ENCODE measurements around the gene BMPR1A. TPM values are rescaled to one million over a fixed set of nuclear protein-coding genes. Genes with fewer than 3 reads are reported as not detected.

Gene BMPR1A
- 86.5 and 99.3 TPM in 2 replicates for total RNA-seq (2014; rRNA removed; shearing (Covaris generic))

- DNase-seq = peak; percentile 83
- peak within 1 kb of the TSS; percentile 95 for H3K4me3 ChIP-seq (ENCODE audit: insufficient read depth, low read depth, low read length)
- H3K36me3 ChIP-seq (replicated peaks; ENCODE audit: control insufficient read depth, insufficient read depth, low read length) = no peaks in the 10 kb centered on the region
- H3K27me3 ChIP-seq (ENCODE audit: control insufficient read depth, insufficient read depth, low read length) = no peaks in the 10 kb centered on the region
Measured at GRCh38 chr10:86756511-86757112, at the start of gene BMPR1A. TSS of gene BMPR1A (plus strand) at chr10:86756619. CDS start at chr10:86876019, 119,400 bp downstream.

DNA sequence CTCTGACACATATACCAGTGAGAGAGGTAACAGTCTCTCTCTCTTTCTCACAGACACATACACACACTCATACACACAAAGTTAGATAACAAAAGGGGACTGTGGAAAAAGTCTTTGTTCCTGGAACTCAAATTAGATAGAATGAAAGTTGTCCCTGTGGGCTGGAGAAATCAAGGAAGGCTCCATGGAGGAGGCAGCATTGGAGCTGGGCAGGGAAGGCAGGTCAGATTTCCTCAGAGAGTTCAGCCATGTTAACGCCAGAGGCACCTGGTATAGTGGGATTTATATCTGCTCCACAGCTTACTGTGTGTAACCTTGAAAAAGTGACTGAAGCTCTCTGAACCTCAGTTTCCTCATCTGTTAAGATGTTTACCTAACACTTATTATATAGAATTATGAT lies 49.4 kb upstream of the BMPR1A start:
- peak; percentile 28 for DNase-seq
- no peaks in the 10 kb centered on the region for H3K36me3 ChIP-seq (replicated peaks; ENCODE audit: control insufficient read depth, insufficient read depth, low read length)
- H3K27me3 ChIP-seq (ENCODE audit: control insufficient read depth, insufficient read depth, low read length) = no peaks in the 10 kb centered on the region

GRCh38 chr10:86707505-86707904 lies 48.9 kb upstream of the BMPR1A start:
- Histone ChIP-seq H3K36me3 (replicated peaks; ENCODE audit: control insufficient read depth, insufficient read depth, low read length) (no peaks in the 10 kb centered on the region), H3K27me3 (ENCODE audit: control insufficient read depth, insufficient read depth, low read length) (no peaks in the 10 kb centered on the region), H3K4me3 (ENCODE audit: insufficient read depth, low read depth, low read length) (no peak overlapping the region)
- DNase-seq = peak; percentile 71

More for the DNA sequence above, 49.4 kb upstream of the BMPR1A start:
- no peak overlapping the region for H3K4me3 ChIP-seq (ENCODE audit: insufficient read depth, low read depth, low read length)

DNA sequence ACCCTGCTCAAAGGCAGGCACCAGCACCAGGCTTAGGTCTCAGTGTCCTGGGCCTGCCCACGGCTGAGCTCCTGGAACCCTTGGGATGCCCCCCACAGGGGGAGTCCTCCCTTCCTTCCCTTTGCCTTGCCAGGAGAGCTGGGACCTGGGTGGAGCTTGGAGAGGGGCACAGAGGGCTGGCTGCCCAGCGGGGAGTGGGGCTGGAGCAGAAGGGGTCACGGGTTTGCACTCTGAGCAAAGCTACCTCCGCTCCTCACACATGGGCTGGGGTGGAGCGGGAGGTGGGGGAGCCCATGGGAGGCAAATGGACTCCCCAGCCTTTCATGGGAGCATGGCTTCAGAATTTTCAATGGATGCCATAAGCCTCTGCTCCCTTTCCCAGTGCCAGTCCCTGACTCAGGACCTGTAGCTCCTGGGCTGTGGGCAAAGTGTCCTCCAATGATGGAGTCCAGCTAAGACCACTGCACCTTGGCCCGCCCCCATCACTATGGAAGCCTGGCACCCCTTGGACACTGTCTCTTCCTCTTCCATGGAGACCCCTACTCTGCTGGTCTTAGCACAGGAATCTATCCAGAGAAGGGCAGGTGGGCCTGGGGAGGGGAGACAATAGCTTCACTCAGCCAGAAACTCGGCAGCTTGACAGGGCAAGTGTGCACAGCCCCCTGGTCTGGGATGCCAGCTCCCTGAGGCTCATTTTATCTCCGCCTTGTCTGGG lies 48.2 kb upstream of the BMPR1A start:
- peak; percentile 43 for DNase-seq
- Histone ChIP-seq H3K4me3 (ENCODE audit: insufficient read depth, low read depth, low read length) (no peak overlapping the region), H3K27me3 (ENCODE audit: control insufficient read depth, insufficient read depth, low read length) (no peaks in the 10 kb centered on the region), H3K36me3 (replicated peaks; ENCODE audit: control insufficient read depth, insufficient read depth, low read length) (no peaks in the 10 kb centered on the region)

GRCh38 chr10:86708783-86709380 lies 47.5 kb upstream of the BMPR1A start:
- peak; percentile 27 for DNase-seq
- Histone ChIP-seq H3K27me3 (ENCODE audit: control insufficient read depth, insufficient read depth, low read length) (no peaks in the 10 kb centered on the region), H3K4me3 (ENCODE audit: insufficient read depth, low read depth, low read length) (no peak overlapping the region), H3K36me3 (replicated peaks; ENCODE audit: control insufficient read depth, insufficient read depth, low read length) (no peaks in the 10 kb centered on the region)

- Histone ChIP-seq H3K4me3 (ENCODE audit: insufficient read depth, low read depth, low read length) (no peak overlapping the region), H3K27me3 (ENCODE audit: control insufficient read depth, insufficient read depth, low read length) (no peaks in the 10 kb centered on the region), H3K36me3 (replicated peaks; ENCODE audit: control insufficient read depth, insufficient read depth, low read length) (no peaks in the 10 kb centered on the region)
- peak; percentile 45 for DNase-seq
Measured at GRCh38 chr10:86709396-86710185, 46.8 kb upstream of the BMPR1A start.

GRCh38 chr10:86710987-86711512 lies 45.4 kb upstream of the BMPR1A start:
- DNase-seq = peak; percentile 99
- H3K27me3 ChIP-seq (ENCODE audit: control insufficient read depth, insufficient read depth, low read length) = no peaks in the 10 kb centered on the region
- H3K4me3 ChIP-seq (ENCODE audit: insufficient read depth, low read depth, low read length) = peak overlapping the region; percentile 60
- no peaks in the 10 kb centered on the region for H3K36me3 ChIP-seq (replicated peaks; ENCODE audit: control insufficient read depth, insufficient read depth, low read length)

DNA sequence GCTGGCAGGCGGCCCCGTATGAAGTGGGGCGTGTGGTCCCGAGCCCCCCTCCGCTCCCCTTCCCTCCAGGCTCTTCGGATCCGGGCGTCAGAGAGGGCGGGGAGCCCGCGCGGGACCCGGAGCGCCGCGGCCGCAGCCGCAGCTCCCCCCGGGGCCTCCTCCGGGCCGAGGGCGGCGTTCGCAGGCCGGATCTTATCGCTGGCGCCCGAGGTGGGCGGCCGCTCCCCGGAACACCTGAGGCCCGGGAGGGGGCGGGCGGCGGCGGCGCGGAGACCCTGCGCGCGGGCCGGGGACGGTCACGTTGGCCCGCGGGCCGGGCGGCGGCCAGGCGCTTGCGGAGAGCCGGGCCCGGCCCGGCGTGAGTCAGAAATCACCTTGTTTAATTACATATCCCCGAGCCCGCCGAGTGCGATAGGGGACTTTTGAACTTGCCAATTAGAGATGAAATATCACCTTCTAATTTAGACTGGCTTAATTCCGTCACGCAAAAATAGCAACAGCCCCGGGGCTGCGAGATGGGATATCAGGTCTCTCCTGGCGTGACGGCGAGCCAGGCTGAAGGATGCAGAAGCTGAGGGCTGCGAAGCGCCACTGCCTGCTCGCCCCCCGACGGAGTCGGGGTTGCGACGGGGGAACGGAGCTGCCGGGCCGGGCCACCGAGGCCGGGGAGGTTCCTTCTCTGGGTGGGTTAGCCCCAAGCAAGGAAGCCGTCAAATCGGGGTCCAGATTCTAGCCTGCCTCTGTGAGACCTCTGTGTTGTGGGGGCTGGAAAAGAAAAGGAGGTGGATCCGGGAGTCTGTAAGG lies 44.7 kb upstream of the BMPR1A start:
- Histone ChIP-seq H3K4me3 (ENCODE audit: insufficient read depth, low read depth, low read length) (peak overlapping the region; percentile 60), H3K36me3 (replicated peaks; ENCODE audit: control insufficient read depth, insufficient read depth, low read length) (no peaks in the 10 kb centered on the region), H3K27me3 (ENCODE audit: control insufficient read depth, insufficient read depth, low read length) (no peaks in the 10 kb centered on the region)
- peak; percentile 93 for DNase-seq

DNA sequence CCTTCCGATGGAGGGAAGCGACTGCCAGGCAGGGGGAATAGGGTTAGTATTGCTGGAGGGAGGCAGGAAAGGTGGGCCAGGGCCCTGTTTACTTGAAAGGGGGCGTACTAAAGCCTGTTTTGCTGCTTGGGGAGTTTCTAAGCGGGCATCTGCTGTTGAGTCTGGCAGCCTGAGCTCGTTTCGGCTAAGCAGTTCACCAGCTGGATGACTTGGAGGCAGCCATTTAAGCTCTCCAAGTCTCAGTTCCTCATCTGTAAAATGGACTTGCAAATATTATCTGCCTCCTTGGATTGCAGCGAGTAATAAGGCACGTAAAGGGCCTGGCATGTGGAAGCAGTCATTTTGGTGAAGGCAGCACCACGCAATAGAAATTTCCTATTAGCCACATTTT lies 44.1 kb upstream of the BMPR1A start:
- no peak for DNase-seq
- peak overlapping the region; percentile 60 for H3K4me3 ChIP-seq (ENCODE audit: insufficient read depth, low read depth, low read length)
- H3K27me3 ChIP-seq (ENCODE audit: control insufficient read depth, insufficient read depth, low read length) = no peaks in the 10 kb centered on the region
- no peaks in the 10 kb centered on the region for H3K36me3 ChIP-seq (replicated peaks; ENCODE audit: control insufficient read depth, insufficient read depth, low read length)

DNA sequence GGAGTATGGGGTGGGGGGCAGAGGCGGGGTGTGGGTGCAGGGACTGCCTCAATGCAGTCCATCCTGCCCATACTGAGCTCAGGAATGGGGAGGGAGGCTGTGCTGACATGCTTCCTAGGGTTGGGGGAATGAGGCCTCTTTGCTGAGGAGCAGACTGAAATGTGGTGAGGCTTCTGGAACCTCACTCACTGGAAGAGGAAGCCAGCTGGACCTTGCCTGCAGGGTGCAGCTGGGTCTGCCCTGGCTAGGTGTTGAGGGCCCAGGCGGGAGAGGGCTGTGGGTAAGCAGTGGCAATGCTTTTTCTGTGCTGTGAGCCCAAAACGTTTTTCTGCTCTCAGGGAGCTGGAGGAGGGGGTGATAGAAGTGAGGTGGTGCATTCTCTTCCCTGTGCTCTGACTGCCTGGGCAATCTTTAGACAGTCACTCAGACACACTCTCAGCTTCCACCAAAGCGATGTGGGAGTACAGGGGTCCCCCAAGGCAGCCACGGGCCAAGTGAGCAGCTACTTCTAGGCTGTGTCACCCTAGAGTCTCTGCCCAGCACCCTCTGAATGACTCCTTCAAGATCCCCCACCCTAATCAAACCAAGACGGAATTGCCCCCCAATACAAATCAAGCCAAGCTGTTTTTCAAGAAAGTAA lies 41.1 kb upstream of the BMPR1A start:
- no peaks in the 10 kb centered on the region for H3K27me3 ChIP-seq (ENCODE audit: control insufficient read depth, insufficient read depth, low read length)
- no peak overlapping the region for H3K4me3 ChIP-seq (ENCODE audit: insufficient read depth, low read depth, low read length)
- peak; percentile 33 for DNase-seq
- no peaks in the 10 kb centered on the region for H3K36me3 ChIP-seq (replicated peaks; ENCODE audit: control insufficient read depth, insufficient read depth, low read length)

GRCh38 chr10:86715836-86716235 lies 40.6 kb upstream of the BMPR1A start:
- peak; percentile 42 for DNase-seq
- Histone ChIP-seq H3K36me3 (replicated peaks; ENCODE audit: control insufficient read depth, insufficient read depth, low read length) (no peaks in the 10 kb centered on the region), H3K4me3 (ENCODE audit: insufficient read depth, low read depth, low read length) (no peak overlapping the region), H3K27me3 (ENCODE audit: control insufficient read depth, insufficient read depth, low read length) (no peaks in the 10 kb centered on the region)

- no peaks in the 10 kb centered on the region for H3K27me3 ChIP-seq (ENCODE audit: control insufficient read depth, insufficient read depth, low read length)
- DNase-seq = peak; percentile 41
- no peaks in the 10 kb centered on the region for H3K36me3 ChIP-seq (replicated peaks; ENCODE audit: control insufficient read depth, insufficient read depth, low read length)
Measured at GRCh38 chr10:86716466-86716865, 40.0 kb upstream of the BMPR1A start.

GRCh38 chr10:86718556-86718955 lies 37.9 kb upstream of the BMPR1A start:
- no peaks in the 10 kb centered on the region for H3K36me3 ChIP-seq (replicated peaks; ENCODE audit: control insufficient read depth, insufficient read depth, low read length)

More at GRCh38 chr10:86716466-86716865, 40.0 kb upstream of the BMPR1A start:
- H3K4me3 ChIP-seq (ENCODE audit: insufficient read depth, low read depth, low read length) = no peak overlapping the region

More at GRCh38 chr10:86718556-86718955, 37.9 kb upstream of the BMPR1A start:
- H3K27me3 ChIP-seq (ENCODE audit: control insufficient read depth, insufficient read depth, low read length) = no peaks in the 10 kb centered on the region
- H3K4me3 ChIP-seq (ENCODE audit: insufficient read depth, low read depth, low read length) = no peak overlapping the region
- DNase-seq = no peak

All from H7 (cell line).